Activated naive CD8-positive, alpha-beta T cell treated with anti-CD3 and anti-CD28 coated beads for 36 hours (primary cell): Measurements from ENCODE around the gene CADM1. TPM values are rescaled to one million over a fixed set of nuclear protein-coding genes. Genes with fewer than 3 reads are reported as not detected.

Experiments used
- DNase-seq: peaks from one replicate; pipeline ENCODE4 v3.0.0; 2021
- H3K27ac Mint-ChIP-seq: one replicate; pipeline ENCODE4 v1.8.0; 2022; ENCODE audit warnings: mild to moderate bottlenecking, moderate library complexity, mixed read lengths
- H3K27me3 Mint-ChIP-seq: one replicate; pipeline ENCODE4 v1.8.0; 2022; ENCODE audit warnings: mild to moderate bottlenecking, mixed read lengths
- H3K36me3 Mint-ChIP-seq: one replicate; pipeline ENCODE4 v1.8.0; 2021; ENCODE audit warnings: mild to moderate bottlenecking, mixed read lengths
- H3K4me1 Mint-ChIP-seq: one replicate; pipeline ENCODE4 v1.8.0; 2021; ENCODE audit warnings: mixed read lengths
- H3K4me3 Mint-ChIP-seq: one replicate; pipeline ENCODE4 v1.8.0; 2022; ENCODE audit warnings: mild to moderate bottlenecking, moderate library complexity, mixed read lengths
- H3K9me3 Mint-ChIP-seq: one replicate; pipeline ENCODE4 v1.8.0; 2022; ENCODE audit warnings: mixed read lengths
- total RNA-seq, 2 experiments: library from RNA; stranded (reverse); gene quantifications; one replicate each; pipeline ENCODE4 v1.2.3, GENCODE V29; 2021

CADM1 gene
- total RNA-seq, 2 experiments from 2014 or later = not detected

DNA sequence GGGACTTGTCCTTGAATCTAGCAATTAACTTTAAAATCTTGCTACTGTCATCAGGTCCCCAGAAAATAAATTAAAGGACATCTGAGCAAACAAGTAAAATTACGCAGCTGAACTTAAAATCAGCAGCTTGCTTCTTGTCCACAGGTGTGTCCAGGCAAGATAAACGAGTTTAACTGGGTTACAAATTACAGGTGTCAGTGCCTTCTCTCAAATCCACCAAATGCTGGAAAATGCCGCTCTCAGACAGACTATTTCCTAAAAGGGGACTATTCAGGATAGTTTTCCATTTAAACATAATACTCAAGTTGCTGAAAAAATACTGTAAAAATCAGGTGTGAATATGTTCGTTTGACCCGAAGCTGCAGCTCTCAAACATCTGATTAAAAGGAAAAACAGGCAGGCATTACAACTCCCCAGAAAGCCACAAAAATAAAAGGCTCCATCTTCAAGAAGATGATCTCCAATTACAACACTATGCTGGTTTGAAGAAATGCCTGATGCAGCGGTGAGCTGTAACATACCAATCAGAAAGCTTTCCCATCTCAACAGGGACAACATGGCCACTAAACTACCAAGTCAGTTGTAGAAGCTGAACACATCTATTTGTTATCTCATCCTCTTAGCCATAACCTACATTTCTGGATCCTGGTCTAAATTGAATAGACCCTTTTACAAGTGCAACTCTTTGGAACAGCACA is 82.1 kb downstream of the CADM1 start:
- no peaks in the 10 kb centered on the region for H3K36me3 Mint-ChIP-seq
- H3K4me3 Mint-ChIP-seq = no peak overlapping the region
- no peak overlapping the region for H3K27ac Mint-ChIP-seq
- H3K4me1 Mint-ChIP-seq = no peaks in the 10 kb centered on the region
- no peaks in the 10 kb centered on the region for H3K27me3 Mint-ChIP-seq
- H3K9me3 Mint-ChIP-seq = no peaks in the 10 kb centered on the region
- DNase-seq = no peak

DNA sequence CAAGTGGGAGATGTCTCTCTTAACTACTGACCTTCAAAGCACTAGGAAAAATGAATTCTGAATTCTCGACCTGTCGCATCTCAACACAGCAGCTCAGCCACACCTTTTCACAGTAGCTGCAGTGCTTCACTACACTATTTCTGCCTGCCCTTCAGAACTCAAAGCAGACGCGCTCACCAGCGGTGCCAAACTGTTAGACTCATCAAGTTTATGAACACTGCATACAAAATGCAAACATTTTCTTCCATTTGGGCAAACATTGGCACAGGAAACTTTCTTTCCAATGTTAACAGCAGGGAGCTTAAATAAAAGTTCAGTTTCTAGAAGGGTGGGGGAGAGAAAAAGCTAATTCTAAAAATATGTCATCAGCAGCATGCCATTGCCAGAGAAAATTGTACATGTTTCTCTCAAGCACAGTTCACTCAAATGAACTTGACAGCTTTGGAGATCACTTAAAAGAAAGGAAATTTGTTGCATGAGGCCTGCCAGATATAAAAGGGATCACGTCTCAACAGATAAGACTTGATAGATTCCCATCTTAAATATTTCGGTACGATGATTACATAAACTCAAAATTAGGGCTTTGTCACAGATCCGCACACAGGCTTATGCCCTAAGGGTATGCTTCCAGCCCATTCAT is 82.7 kb downstream of the CADM1 start:
- H3K4me1 Mint-ChIP-seq = no peaks in the 10 kb centered on the region
- no peaks in the 10 kb centered on the region for H3K36me3 Mint-ChIP-seq
- H3K27me3 Mint-ChIP-seq = no peaks in the 10 kb centered on the region
- no peak overlapping the region for H3K4me3 Mint-ChIP-seq
- DNase-seq = no peak
- H3K9me3 Mint-ChIP-seq = no peaks in the 10 kb centered on the region
- H3K27ac Mint-ChIP-seq = no peak overlapping the region

DNA sequence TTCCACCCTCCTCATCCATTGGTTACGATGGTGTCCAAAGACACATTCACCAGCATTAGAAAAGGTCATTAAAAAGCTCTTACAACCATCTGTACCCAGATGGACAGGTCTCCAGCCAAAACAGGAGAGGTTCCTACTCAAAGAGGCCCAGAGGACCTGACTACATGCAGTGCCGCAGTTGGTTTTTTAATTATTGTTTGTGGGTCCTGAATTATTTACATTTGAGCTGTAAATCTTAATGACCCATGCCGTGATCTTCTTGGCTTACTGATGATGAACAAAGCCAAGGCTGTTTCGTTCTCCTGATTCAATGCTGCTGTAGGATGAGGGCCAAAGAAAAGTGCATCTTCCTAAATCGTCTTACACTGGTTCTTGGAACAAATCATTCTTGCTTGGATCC is 83.7 kb downstream of the CADM1 start:
- Mint-ChIP-seq H3K27me3 (no peaks in the 10 kb centered on the region), H3K4me3 (no peak overlapping the region), H3K4me1 (no peaks in the 10 kb centered on the region), H3K27ac (no peak overlapping the region), H3K9me3 (no peaks in the 10 kb centered on the region), H3K36me3 (no peaks in the 10 kb centered on the region)
- DNase-seq = no peak

DNA sequence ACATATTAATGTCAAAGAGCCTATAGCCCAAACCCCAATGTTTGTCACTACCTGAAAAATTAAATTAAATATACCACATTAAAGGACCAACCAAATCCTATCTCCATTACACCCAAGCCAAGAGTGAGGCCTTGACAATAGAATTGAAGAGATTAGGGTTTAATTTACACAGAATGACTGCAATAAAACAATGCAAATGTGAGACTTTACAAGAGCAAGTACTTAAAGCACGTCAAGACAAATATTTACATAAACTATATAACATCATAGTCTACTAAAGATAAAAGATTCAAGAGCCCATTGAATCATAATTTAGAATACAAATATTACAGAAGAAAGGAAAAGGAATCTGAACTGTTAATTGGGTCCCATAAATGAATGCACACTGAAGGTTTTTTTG is 85.6 kb downstream of the CADM1 start:
- no peaks in the 10 kb centered on the region for H3K4me1 Mint-ChIP-seq
- no peak for DNase-seq
- H3K9me3 Mint-ChIP-seq = no peaks in the 10 kb centered on the region
- H3K27me3 Mint-ChIP-seq = no peaks in the 10 kb centered on the region
- H3K27ac Mint-ChIP-seq = no peak overlapping the region
- no peak overlapping the region for H3K4me3 Mint-ChIP-seq
- H3K36me3 Mint-ChIP-seq = no peaks in the 10 kb centered on the region

DNA sequence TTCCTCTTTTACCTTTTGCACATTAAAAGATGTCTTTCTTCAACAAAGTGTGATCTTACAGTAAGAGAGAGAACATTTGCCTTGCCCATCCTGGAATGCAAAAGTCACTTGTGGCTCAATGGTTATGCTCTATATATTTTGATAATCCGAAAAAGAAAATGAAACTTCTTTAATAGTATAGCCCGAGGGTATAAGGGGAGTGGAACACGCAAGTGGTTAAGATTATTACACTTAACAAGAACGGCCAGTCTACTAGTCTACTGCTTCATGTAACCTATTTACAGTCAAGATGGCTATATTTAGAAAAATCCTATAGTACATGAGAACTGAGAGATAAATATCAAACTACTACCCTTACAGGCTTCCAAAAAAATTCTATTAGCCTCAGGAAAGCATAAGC is 86.1 kb downstream of the CADM1 start:
- no peaks in the 10 kb centered on the region for H3K27me3 Mint-ChIP-seq
- DNase-seq = no peak
- no peaks in the 10 kb centered on the region for H3K4me1 Mint-ChIP-seq
- no peak overlapping the region for H3K27ac Mint-ChIP-seq
- H3K4me3 Mint-ChIP-seq = no peak overlapping the region
- no peaks in the 10 kb centered on the region for H3K9me3 Mint-ChIP-seq
- no peaks in the 10 kb centered on the region for H3K36me3 Mint-ChIP-seq

DNA sequence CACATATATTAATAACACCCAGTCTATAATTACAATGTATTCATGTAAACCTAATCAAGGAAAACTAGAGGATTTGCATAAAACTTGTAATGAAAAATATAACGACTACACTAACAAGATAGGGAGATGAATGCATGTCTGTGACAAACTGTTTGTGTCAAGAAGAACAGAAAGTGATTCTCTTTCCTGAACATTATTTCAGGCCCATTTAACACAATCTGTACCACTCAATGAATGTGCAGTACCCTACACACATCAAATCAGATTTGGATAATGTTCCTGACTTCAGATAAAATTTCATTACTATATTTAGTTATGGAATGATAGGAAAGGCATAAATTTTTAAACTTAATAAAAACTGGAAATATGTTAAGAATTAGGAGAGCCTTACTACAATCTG is 93.1 kb downstream of the CADM1 start:
- H3K4me3 Mint-ChIP-seq = no peak overlapping the region
- no peaks in the 10 kb centered on the region for H3K4me1 Mint-ChIP-seq
- no peaks in the 10 kb centered on the region for H3K27me3 Mint-ChIP-seq
- H3K36me3 Mint-ChIP-seq = no peaks in the 10 kb centered on the region
- DNase-seq = no peak
- no peaks in the 10 kb centered on the region for H3K9me3 Mint-ChIP-seq
- H3K27ac Mint-ChIP-seq = no peak overlapping the region

DNA sequence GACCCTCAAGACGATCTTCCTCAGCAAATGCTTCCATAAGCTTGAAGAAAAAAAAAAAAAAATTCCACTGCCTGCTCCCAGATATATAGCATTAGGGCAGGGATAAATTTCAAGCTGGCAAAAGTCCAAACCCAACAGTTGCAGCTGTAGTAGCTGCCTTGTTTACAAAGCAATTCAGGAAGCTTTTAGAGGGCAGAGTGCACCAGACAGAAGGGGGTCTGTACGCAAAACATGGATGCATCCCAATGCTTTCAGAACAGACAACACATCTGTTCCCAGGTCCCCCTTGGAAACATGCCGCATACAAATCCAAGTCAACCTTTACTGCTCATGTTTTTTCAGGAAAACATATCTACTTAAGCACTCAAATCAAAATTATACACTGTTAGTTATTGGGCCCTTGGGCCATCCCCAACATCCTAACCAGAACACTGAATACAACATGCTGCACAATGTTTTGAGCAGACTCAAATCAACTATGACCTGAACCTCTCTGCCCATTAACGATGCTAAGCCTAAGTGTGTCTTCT is 94.5 kb downstream of the CADM1 start:
- Mint-ChIP-seq H3K36me3 (no peaks in the 10 kb centered on the region), H3K27me3 (no peaks in the 10 kb centered on the region), H3K9me3 (no peaks in the 10 kb centered on the region), H3K4me1 (no peaks in the 10 kb centered on the region), H3K4me3 (no peak overlapping the region), H3K27ac (no peak overlapping the region)
- no peak for DNase-seq

DNA sequence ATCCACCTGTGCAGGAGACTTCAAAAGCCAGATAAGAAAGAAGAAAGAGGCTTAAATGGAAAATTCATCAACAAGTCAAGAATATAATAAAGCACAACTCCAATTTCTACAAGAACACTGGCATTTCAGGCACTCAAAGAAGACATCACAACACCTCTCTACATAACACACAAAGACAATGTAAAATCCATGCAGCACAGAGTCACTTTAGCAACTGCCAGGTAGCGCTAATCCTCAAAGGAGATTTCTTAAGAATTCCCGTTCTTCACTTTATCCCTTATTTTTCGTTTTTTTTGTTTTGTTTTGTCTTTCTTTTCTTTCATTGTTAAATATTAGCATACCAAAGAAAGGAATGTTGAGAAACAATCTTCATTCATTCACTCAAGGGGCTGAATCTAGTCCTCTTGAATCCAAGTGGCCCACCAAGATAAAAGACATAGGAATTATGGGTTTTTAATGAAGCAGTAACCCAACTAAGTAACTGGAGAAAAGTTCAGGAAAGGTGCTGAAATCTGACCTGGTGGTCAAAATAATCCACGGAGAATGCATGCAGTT is 95.0 kb downstream of the CADM1 start:
- Mint-ChIP-seq H3K27me3 (no peaks in the 10 kb centered on the region), H3K4me1 (no peaks in the 10 kb centered on the region), H3K27ac (no peak overlapping the region), H3K36me3 (no peaks in the 10 kb centered on the region), H3K9me3 (no peaks in the 10 kb centered on the region), H3K4me3 (no peak overlapping the region)
- no peak for DNase-seq

DNA sequence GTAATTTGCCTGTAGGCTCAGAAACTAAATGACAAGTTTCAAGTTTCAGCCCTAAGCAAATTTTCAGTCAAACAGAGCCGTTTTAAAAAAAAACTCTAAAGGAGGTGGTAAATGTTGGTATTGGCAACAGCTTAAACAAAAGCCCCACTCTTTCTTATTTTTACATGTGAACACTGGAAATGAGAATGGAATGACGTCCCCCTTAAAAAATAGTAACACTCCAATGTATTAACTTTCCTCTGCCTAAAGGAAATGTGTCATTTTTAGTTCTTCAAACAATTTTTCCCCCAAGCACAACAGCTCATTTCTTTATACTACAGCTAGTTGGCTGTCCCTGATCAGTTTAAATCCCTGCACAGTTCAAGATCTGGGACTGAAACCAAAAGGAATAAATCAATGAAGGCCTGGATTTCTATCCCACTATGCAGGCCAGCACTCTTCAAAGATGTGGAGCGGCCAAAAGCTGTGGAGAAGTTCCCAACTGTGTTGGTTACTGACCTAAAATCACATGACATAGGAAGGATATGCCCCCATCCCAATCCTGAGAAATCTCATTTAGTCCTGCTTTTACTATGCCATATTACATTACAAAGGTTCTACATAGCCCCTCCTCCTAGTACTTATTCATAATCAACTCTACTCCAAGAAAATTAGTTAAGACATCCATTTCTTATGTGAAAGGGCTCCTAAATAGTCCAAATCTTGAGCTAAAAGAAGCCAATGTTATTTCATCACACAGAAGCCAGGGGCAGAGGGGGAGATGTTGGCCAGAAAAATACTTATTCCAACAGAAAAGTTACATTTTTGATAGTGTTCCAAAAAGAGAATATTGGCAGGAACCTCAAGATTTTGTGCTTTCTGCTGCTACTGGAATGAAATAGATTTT is 95.9 kb downstream of the CADM1 start:
- Mint-ChIP-seq H3K27me3 (no peaks in the 10 kb centered on the region), H3K9me3 (no peaks in the 10 kb centered on the region), H3K36me3 (no peaks in the 10 kb centered on the region), H3K27ac (no peak overlapping the region), H3K4me1 (no peaks in the 10 kb centered on the region), H3K4me3 (no peak overlapping the region)
- DNase-seq = no peak

DNA sequence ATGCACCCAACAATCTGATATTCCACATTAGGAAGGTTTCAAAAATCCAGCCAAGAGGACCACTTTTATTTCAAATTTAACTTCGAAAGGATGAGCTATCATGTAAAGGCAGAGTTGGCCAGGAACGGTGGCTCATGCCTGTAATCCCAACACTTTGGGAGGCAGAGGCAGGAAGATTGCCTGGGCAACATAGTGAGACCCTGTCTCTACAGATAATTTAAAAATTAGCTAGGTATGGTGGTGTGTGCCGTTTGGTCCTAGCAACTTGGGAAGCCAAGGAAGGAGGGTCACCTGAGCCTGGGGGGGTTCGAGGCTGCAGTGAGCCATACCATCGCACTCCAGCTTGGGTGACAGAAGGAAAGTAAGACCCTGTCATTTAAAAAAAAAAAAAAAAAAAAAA is 96.7 kb downstream of the CADM1 start:
- Mint-ChIP-seq H3K27ac (no peak overlapping the region), H3K36me3 (no peaks in the 10 kb centered on the region), H3K4me3 (no peak overlapping the region), H3K4me1 (no peaks in the 10 kb centered on the region), H3K9me3 (no peaks in the 10 kb centered on the region), H3K27me3 (no peaks in the 10 kb centered on the region)
- DNase-seq = no peak

DNA sequence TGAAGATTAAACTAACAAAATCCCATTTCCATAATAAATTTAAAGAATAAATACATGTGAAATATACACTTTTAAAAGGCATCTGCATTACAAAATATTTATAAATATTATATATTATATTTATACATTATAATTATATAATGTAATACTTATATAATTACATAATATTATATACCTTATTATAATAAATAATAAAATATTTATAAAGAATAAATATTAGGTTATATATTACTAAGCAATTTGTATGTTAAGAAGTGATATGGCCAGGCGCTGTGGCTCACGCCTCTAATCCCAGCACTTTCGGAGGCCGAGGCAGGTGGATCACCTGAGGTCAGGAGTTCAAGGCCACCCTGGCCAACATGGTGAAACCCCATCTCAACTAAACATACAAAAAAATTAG is 97.8 kb downstream of the CADM1 start:
- DNase-seq = no peak
- Mint-ChIP-seq H3K4me1 (no peaks in the 10 kb centered on the region), H3K36me3 (no peaks in the 10 kb centered on the region), H3K9me3 (no peaks in the 10 kb centered on the region), H3K4me3 (no peak overlapping the region), H3K27me3 (no peaks in the 10 kb centered on the region), H3K27ac (no peak overlapping the region)

DNA sequence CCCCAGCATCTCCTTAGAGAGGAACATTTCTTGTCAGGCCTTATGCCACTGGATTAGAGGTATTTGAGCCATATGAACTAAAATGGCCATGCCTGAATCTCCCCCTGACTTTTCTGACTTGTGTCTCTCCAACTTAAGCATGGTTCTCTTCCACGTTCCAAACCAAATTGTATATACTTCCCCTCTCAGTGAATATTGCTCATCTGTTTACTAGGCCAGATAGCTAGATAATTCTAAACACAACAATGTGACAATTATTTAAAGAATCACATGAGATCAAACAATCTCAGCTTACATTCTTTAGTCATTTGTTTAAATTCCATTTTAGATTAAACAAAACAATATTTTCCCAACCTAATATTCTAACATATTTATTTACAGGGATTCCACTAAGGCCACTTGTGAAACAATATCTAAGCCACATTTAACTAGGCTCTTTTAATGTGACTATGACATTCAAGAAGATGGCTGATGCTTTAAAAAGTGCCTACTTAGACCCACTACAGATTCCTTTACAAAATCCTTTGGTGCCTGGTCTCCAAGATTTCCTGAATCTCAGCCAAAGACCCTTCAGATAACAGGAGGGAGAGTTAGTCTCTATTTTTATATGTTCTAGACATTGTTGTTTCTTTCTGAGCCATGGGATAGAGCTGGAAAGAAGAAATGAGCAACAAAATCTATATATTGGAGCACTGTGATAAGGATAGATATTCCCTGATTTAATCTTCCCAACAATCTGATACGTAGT is 105.7 kb downstream of the CADM1 start:
- Mint-ChIP-seq H3K9me3 (no peaks in the 10 kb centered on the region), H3K4me1 (no peaks in the 10 kb centered on the region), H3K4me3 (no peak overlapping the region), H3K27me3 (peaks cover 11% of the 10 kb centered on the region), H3K36me3 (no peaks in the 10 kb centered on the region), H3K27ac (no peak overlapping the region)
- DNase-seq = no peak

DNA sequence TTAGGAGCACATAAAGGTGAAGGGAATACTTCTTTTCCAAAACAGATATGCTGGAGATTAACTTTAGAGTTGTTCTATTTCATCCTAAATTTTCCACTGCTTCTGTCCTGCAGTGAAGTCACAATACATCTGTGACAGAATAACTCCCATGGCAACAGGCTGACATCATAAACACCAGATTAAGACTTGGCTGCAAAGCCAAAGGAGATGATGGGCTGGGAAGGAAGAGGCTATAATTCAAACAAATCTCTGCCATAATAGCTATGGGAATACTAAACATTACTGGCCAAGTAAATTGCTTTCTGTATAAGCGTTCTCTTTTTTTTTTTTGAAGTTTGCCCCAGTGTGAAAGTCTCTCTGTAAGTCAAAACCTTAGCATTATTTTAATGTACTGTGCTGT is 107.7 kb downstream of the CADM1 start:
- no peak overlapping the region for H3K4me3 Mint-ChIP-seq
- no peak overlapping the region for H3K27ac Mint-ChIP-seq
- DNase-seq = no peak
- H3K9me3 Mint-ChIP-seq = no peaks in the 10 kb centered on the region
- H3K27me3 Mint-ChIP-seq = peaks cover 14% of the 10 kb centered on the region
- no peaks in the 10 kb centered on the region for H3K36me3 Mint-ChIP-seq
- H3K4me1 Mint-ChIP-seq = no peaks in the 10 kb centered on the region

DNA sequence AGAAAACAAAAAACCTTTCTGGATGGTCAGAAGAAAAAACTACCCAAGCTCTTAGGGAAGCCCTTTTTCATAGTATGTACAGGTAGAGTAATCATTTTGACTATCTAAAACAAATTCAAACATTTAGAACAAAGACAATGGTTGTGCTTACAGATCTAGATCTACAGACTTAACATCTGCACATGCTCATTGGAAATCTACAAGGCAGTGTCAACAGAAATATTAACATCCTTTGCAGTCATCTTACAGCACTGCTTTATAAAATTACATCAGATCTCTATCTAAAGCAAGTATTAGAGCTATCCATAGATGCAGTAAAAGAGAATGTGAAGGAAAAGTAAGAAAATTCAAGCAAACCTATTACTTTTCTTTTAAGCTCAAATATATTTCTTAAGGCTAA is 110.3 kb downstream of the CADM1 start:
- Mint-ChIP-seq H3K27ac (no peak overlapping the region), H3K4me3 (no peak overlapping the region), H3K27me3 (peaks cover 15% of the 10 kb centered on the region), H3K9me3 (no peaks in the 10 kb centered on the region), H3K4me1 (no peaks in the 10 kb centered on the region), H3K36me3 (no peaks in the 10 kb centered on the region)
- DNase-seq = no peak
